ENCODE results near the gene RPS6KA2. TPM values are rescaled to one million over a fixed set of nuclear protein-coding genes. Genes with fewer than 3 reads are reported as not detected.
A peak's percentile ranks its signal among the peaks of the same experiment; 100 is the strongest.

RPS6KA2 gene
- total RNA-seq, 1 experiment from 2014 or later, result 12.3 TPM

GRCh38 chr6:166472636-166473035 lies 154.4 kb downstream of the RPS6KA2 start:
- Histone ChIP-seq H3K56ac (ENCODE audit: insufficient read length, low read depth, low read length) (no peak overlapping the region), H3K9me3 (ENCODE audit: control insufficient read depth, low read depth, low read length) (no peaks in the 10 kb centered on the region), H3K9ac (ENCODE audit: extremely low read depth, insufficient read length, low read length) (no peak overlapping the region), H3T11ph (ENCODE audit: low read length) (no peak overlapping the region), H4K8ac (replicated peaks; ENCODE audit: insufficient read length, low read depth, low read length) (no peak overlapping the region), H2AK5ac (ENCODE audit: insufficient read length, low read length) (no peak overlapping the region), H2BK120ac (ENCODE audit: low read depth, low read length, poor library complexity, severe bottlenecking) (no peak overlapping the region), H3K14ac (ENCODE audit: insufficient read depth, low read length) (no peak overlapping the region), H3K4ac (ENCODE audit: low read depth, low read length) (no peak overlapping the region), H3K27ac (ENCODE audit: insufficient read length, low read depth, low read length) (no peak overlapping the region), H2AFZ (ENCODE audit: low read length) (no peak overlapping the region), H4K5ac (ENCODE audit: insufficient read length, low read depth, low read length) (no peak overlapping the region), H3K79me1 (ENCODE audit: insufficient read depth, low read depth, low read length, poor library complexity, severe bottlenecking) (no peaks in the 10 kb centered on the region), H3K4me2 (ENCODE audit: insufficient read depth, insufficient read length, low read length) (no peak overlapping the region), H2BK20ac (ENCODE audit: low read depth, low read length, poor library complexity, severe bottlenecking) (no peak overlapping the region), H2BK12ac (ENCODE audit: insufficient read length, low read depth, low read length) (no peak overlapping the region), H2BK5ac (ENCODE audit: insufficient read length, low read length) (no peak overlapping the region), H3K4me1 (ENCODE audit: insufficient read depth, low read length) (no peaks in the 10 kb centered on the region), H3K79me2 (ENCODE audit: insufficient read depth, low read length) (no peaks in the 10 kb centered on the region), H3K23me2 (ENCODE audit: insufficient read length, low read depth, low read length, poor library complexity, severe bottlenecking) (no peaks in the 10 kb centered on the region), H4K20me1 (ENCODE audit: control insufficient read depth, insufficient read depth, insufficient read length) (no peaks in the 10 kb centered on the region), H3K23ac (ENCODE audit: insufficient read length, low read depth, low read length) (no peak overlapping the region), H4K91ac (ENCODE audit: insufficient read length, low read depth, low read length) (no peak overlapping the region), H3K27me3 (ENCODE audit: insufficient read depth, low read length) (no peaks in the 10 kb centered on the region), H3K18ac (ENCODE audit: insufficient read length, low read depth, low read length) (no peak overlapping the region), H2BK15ac (ENCODE audit: low read depth, low read length) (no peak overlapping the region)
- Mint-ChIP-seq H3K4me1 (peaks cover 8 to 10% of the 10 kb centered on the region in 2 experiments), H3K4me3 (no peak overlapping the region), H3K36me3 (ENCODE audit: insufficient read depth in 1 of 3, low read depth in 3 of 3) (peaks cover 0 to 2% (median 0%) of the 10 kb centered on the region in 3 experiments; a peak in 3 of 7 replicates), H3K27ac (no peak overlapping the region), H3K9me3 (no peaks in the 10 kb centered on the region), H3K27me3 (ENCODE audit: low read depth) (no peaks in the 10 kb centered on the region; the same call in 1 of the 2 replicates)
- peak; percentile 17 for DNase-seq
- TF ChIP-seq CTCF (conservative IDR thresholded peaks at IDR 0.05), result no peak
- no CpG with 5 or more reads among the region's 12 CpGs for WGBS (ENCODE audit: extremely low coverage, insufficient read length, low lambda C conversion rate)
